Epithelial cell of esophagus (primary cell): ENCODE results near the gene CDO1.
A peak's percentile ranks its signal among the peaks of the same experiment; 100 is the strongest.

Experiments
- DNase-seq: peaks from one replicate; pipeline ENCODE4 v3.0.0; 2010; ENCODE audit warnings: low read depth
- H3K4me3 ChIP-seq: 2 replicates; pipeline ENCODE4 v1.5.1; 2011; ENCODE audit warnings: mild to moderate bottlenecking, low read length, control low read depth
- CTCF ChIP-seq: IDR thresholded peaks from 2 replicates; pipeline ENCODE4 v1.5.1; 2011; ENCODE audit warnings: low read depth, mild to moderate bottlenecking, low read length, control low read depth, inconsistent platforms; ENCODE audit not compliant: insufficient read depth; ENCODE audit errors: missing control alignments

Gene CDO1

GRCh38 chr5:115774684-115775083 is 41.8 kb downstream of the CDO1 start:
- H3K4me3 ChIP-seq: no peak overlapping the region
- DNase-seq: no peak
- TF ChIP-seq CTCF: no peak

- DNase-seq: no peak
- H3K4me3 ChIP-seq: no peak overlapping the region
- TF ChIP-seq CTCF: no peak
Measured at GRCh38 chr5:115772731-115773475, 43.6 kb downstream of the CDO1 start.

- peak; percentile 44 for TF ChIP-seq CTCF
- peak; percentile 19 for DNase-seq
- no peak overlapping the region for H3K4me3 ChIP-seq
Measured at GRCh38 chr5:115770466-115770865, 46.0 kb downstream of the CDO1 start.

GRCh38 chr5:115767424-115767823 is 49.0 kb downstream of the CDO1 start:
- TF ChIP-seq CTCF: no peak
- no peak for DNase-seq
- no peak overlapping the region for H3K4me3 ChIP-seq

- no peak for TF ChIP-seq CTCF
- DNase-seq: no peak
- H3K4me3 ChIP-seq: no peak overlapping the region
Measured at GRCh38 chr5:115766608-115767007, 49.9 kb downstream of the CDO1 start.

GRCh38 chr5:115758356-115758755 is 58.1 kb downstream of the CDO1 start:
- DNase-seq: peak; percentile 5
- no peak overlapping the region for H3K4me3 ChIP-seq
- TF ChIP-seq CTCF: no peak

- H3K4me3 ChIP-seq: no peak overlapping the region
- no peak for DNase-seq
- no peak for TF ChIP-seq CTCF
Measured at GRCh38 chr5:115755675-115756074, 60.8 kb downstream of the CDO1 start.
